Naive thymus-derived CD4-positive, alpha-beta T cell (primary cell): ENCODE results near the gene GRK2. TPM values are rescaled to one million over a fixed set of nuclear protein-coding genes. Genes with fewer than 3 reads are reported as not detected.

Source experiments
- ATAC-seq: fragments of 150-1000 bp; cut with Tn5 transposase; 2 replicates; pipeline ENCODE4 v1.10.0; 2021; ENCODE audit warnings: mild to moderate bottlenecking, moderate library complexity
- CTCF ChIA-PET: fragments of 350-600 bp; sonication (Branson Sonifier 250); formaldehyde crosslinking; loops from one replicate; lab custom pipeline; 2021; ENCODE audit warnings: antibody characterized with exemption; lab: Charles Lee
- POLR2A ChIA-PET: fragments of 350-600 bp; sonication (Branson Sonifier 250); formaldehyde crosslinking; loops from one replicate; lab custom pipeline; 2021; ENCODE audit warnings: antibody characterized with exemption, inconsistent platforms; lab: Charles Lee
- DNase-seq, 9 donors: peaks; one replicate each; pipeline versions ENCODE4 v3.0.0 to v3.0.0-alpha.2; 2020 to 2022; ENCODE audit warnings: mixed read lengths in 1 of 9
- H3K27ac ChIP-seq: one replicate; pipeline ENCODE4 v1.7.0; 2013; ENCODE audit warnings: mild to moderate bottlenecking, low read depth, low read length, moderate library complexity
- H3K27me3 ChIP-seq, 2 donors: one replicate each; pipeline ENCODE4 v1.7.0; 2013; ENCODE audit warnings: low read length in 2 of 2, mild to moderate bottlenecking in 2 of 2, moderate library complexity in 2 of 2; ENCODE audit not compliant: control insufficient read depth in 2 of 2, insufficient read depth in 2 of 2
- H3K36me3 ChIP-seq, 3 experiments: 1 replicate in 2 of 3; 2 replicates in 1 of 3; pipeline ENCODE4 v1.7.0; 2013; ENCODE audit warnings: low read length in 3 of 3, mild to moderate bottlenecking in 3 of 3, moderate library complexity in 1 of 3; ENCODE audit not compliant: insufficient read depth in 3 of 3, control insufficient read depth in 2 of 3
- H3K4me1 ChIP-seq, 2 donors: one replicate each; pipeline ENCODE4 v1.7.0; 2013; ENCODE audit warnings: low read length in 2 of 2, mild to moderate bottlenecking in 2 of 2, moderate library complexity in 1 of 2; ENCODE audit not compliant: control insufficient read depth in 2 of 2, insufficient read depth in 2 of 2
- H3K4me3 ChIP-seq: 2 replicates; pipeline ENCODE4 v1.7.0; 2013; ENCODE audit warnings: mild to moderate bottlenecking, low read length
- H3K9me3 ChIP-seq, 3 experiments: 1 replicate in 2 of 3; 2 replicates in 1 of 3; pipeline ENCODE4 v1.7.0; 2013; ENCODE audit warnings: low read length in 3 of 3; ENCODE audit not compliant: control insufficient read depth in 2 of 3
- H3K27ac Mint-ChIP-seq, 9 donors: one replicate each; pipeline ENCODE4 v1.8.0; 2020 to 2022; ENCODE audit warnings: mixed read lengths in 9 of 9, mild to moderate bottlenecking in 8 of 9, moderate library complexity in 5 of 9, inconsistent platforms in 2 of 9
- H3K27me3 Mint-ChIP-seq, 5 donors: one replicate each; pipeline ENCODE4 v1.8.0; 2021 to 2022; ENCODE audit warnings: mixed read lengths in 5 of 5, mild to moderate bottlenecking in 1 of 5
- H3K36me3 Mint-ChIP-seq, 5 donors: one replicate each; pipeline ENCODE4 v1.8.0; 2020 to 2022; ENCODE audit warnings: mixed read lengths in 5 of 5, mild to moderate bottlenecking in 3 of 5, inconsistent platforms in 1 of 5
- H3K4me1 Mint-ChIP-seq, 7 donors: one replicate each; pipeline ENCODE4 v1.8.0; 2020 to 2022; ENCODE audit warnings: mixed read lengths in 7 of 7, mild to moderate bottlenecking in 3 of 7, inconsistent platforms in 1 of 7
- H3K4me3 Mint-ChIP-seq, 10 donors: one replicate each; pipeline ENCODE4 v1.8.0; 2020 to 2022; ENCODE audit warnings: mild to moderate bottlenecking in 10 of 10, mixed read lengths in 10 of 10, moderate library complexity in 6 of 10, inconsistent platforms in 2 of 10
- H3K9me3 Mint-ChIP-seq, 11 donors: one replicate each; pipeline ENCODE4 v1.8.0; 2020 to 2022; ENCODE audit warnings: mixed read lengths in 11 of 11, mild to moderate bottlenecking in 4 of 11, inconsistent platforms in 1 of 11, moderate library complexity in 1 of 11
- intact Hi-C, 2 donors: fragments of 100-400 bp; cut with micrococcal nuclease; formaldehyde crosslinking; loops; one replicate each; pipeline ENCODE4 v1.15.1; 2023
- polyA plus RNA-seq, 2 donors: library from polyadenylated mRNA; unstranded; fragments of 300-500 nt; fragmentation: Illumina TruSeq; gene quantifications; one replicate each; pipeline ENCODE4 v1.2.3, GENCODE V29; 2021
- total RNA-seq, 6 experiments: library from RNA in 5 of 6; stranded (reverse) in 5 of 6; gene quantifications; 1 replicate in 5 of 6; 2 replicates in 1 of 6; pipeline ENCODE4 v1.2.3 and lab custom pipeline; 2021 to 2026

The GRK2 gene
- total and polyA plus RNA-seq, 7 experiments from 2014 or later: 18.5 to 399 (median 310) TPM

- H3K36me3 ChIP-seq: peaks cover 0 to 22% (median 5%) of the 10 kb centered on the region in 3 experiments
- H3K27ac ChIP-seq: peak overlapping the region; percentile 93
- no peak for DNase-seq
- H3K9me3 ChIP-seq: no peaks in the 10 kb centered on the region
- no peaks in the 10 kb centered on the region for H3K9me3 Mint-ChIP-seq
- no peaks in the 10 kb centered on the region for H3K27me3 Mint-ChIP-seq
- peak overlapping the region; percentile 94 for H3K4me3 ChIP-seq
- peak overlapping the region; percentile 91 to 99 (median 96) for H3K4me3 Mint-ChIP-seq
- H3K27me3 ChIP-seq: no peaks in the 10 kb centered on the region
- peaks cover 32 to 82% (median 76%) of the 10 kb centered on the region in 7 donors for H3K4me1 Mint-ChIP-seq
- POLR2A ChIA-PET: interaction anchor here (0.6 to 15.1 kb wide), 18 partner anchors 7 to 215 kb away, joined by 3 to 729 read pairs (median 4); partner anchors contain the start of genes ANKRD13D, POLD4, RAD9A and SSH3
- CTCF ChIA-PET: interaction anchor here (0.6 to 3.8 kb wide), 6 partner anchors 8 to 82 kb away, joined by 3 to 24 read pairs (median 4); partner anchors contain the start of gene ANKRD13D
- peak overlapping the region; percentile 87 to 100 (median 97) for H3K27ac Mint-ChIP-seq
- H3K36me3 Mint-ChIP-seq: peaks cover 0 to 54% (median 18%) of the 10 kb centered on the region in 5 donors
- no peak for ATAC-seq
- intact Hi-C loops: loop anchor here in 1 of 2 donors (5.0 kb wide), 2 partner anchors 133 to 238 kb away; partner anchors contain the start of genes CDK2AP2, PITPNM1, PPP1CA and TBC1D10C
- peaks cover 72% of the 10 kb centered on the region in 2 donors for H3K4me1 ChIP-seq
Measured at GRCh38 chr11:67269401-67270255, 3.4 kb downstream of the GRK2 start.

GRCh38 chr11:67270256-67271204 is 4.3 kb downstream of the GRK2 start:
- Mint-ChIP-seq H3K4me1 (peaks cover 36 to 81% (median 79%) of the 10 kb centered on the region in 7 donors), H3K27ac (peak overlapping the region; percentile 87 to 100 (median 97)), H3K27me3 (no peaks in the 10 kb centered on the region), H3K36me3 (peaks cover 0 to 58% (median 18%) of the 10 kb centered on the region in 5 donors), H3K9me3 (no peaks in the 10 kb centered on the region), H3K4me3 (peak overlapping the region; percentile 91 to 99 (median 96))
- H3K9me3 ChIP-seq: no peaks in the 10 kb centered on the region
- peaks cover 79 to 81% of the 10 kb centered on the region in 2 donors for H3K4me1 ChIP-seq
- peak overlapping the region; percentile 94 for H3K4me3 ChIP-seq
- ChIA-PET CTCF (interaction anchor here (1.1 to 3.8 kb wide), 9 partner anchors 9 to 83 kb away, joined by 3 to 24 read pairs (median 3); partner anchors contain the start of genes ANKRD13D and POLD4), POLR2A (interaction anchor here (0.6 to 15.1 kb wide), 23 partner anchors 8 to 214 kb away, joined by 3 to 729 read pairs (median 5); partner anchors contain the start of genes ANKRD13D, POLD4, PPP1CA and RAD9A)
- ATAC-seq: no peak
- peaks cover 0 to 25% (median 5%) of the 10 kb centered on the region in 3 experiments for H3K36me3 ChIP-seq
- peak in 5 of 9 donors; percentile 13 to 38 (median 28) for DNase-seq
- intact Hi-C loops: loop anchor here (1.0 to 5.0 kb wide), 3 partner anchors 18 to 132 kb away; partner anchors contain the start of genes POLD4 (in 1 of the 2), PPP1CA (in 1 of the 2) and TBC1D10C (in 1 of the 2)
- H3K27me3 ChIP-seq: no peaks in the 10 kb centered on the region
- H3K27ac ChIP-seq: peak overlapping the region; percentile 93

- peak overlapping the region; percentile 87 to 100 (median 97) for H3K27ac Mint-ChIP-seq
Measured at GRCh38 chr11:67271205-67271540, 4.9 kb downstream of the GRK2 start.

GRCh38 chr11:67271541-67272284 is 5.4 kb downstream of the GRK2 start:
- POLR2A ChIA-PET: interaction anchor here (0.6 to 15.1 kb wide), 19 partner anchors 9 to 158 kb away, joined by 3 to 729 read pairs (median 4); partner anchors contain the start of genes ANKRD13D, POLD4, PPP1CA and SSH3
- peak overlapping the region; percentile 91 to 99 (median 96) for H3K4me3 Mint-ChIP-seq
- intact Hi-C loops: loop anchor here (1.0 to 5.0 kb wide), 3 partner anchors 17 to 131 kb away; partner anchors contain the start of genes POLD4 (in 1 of the 2), PPP1CA (in 1 of the 2) and TBC1D10C (in 1 of the 2)

More at GRCh38 chr11:67271205-67271540, 4.9 kb downstream of the GRK2 start:
- Histone ChIP-seq H3K27ac (peak overlapping the region; percentile 93), H3K4me3 (peak overlapping the region; percentile 94), H3K36me3 (peaks cover 0 to 25% (median 5%) of the 10 kb centered on the region in 3 experiments), H3K9me3 (no peaks in the 10 kb centered on the region), H3K4me1 (peaks cover 80 to 81% of the 10 kb centered on the region in 2 donors), H3K27me3 (no peaks in the 10 kb centered on the region)
- Mint-ChIP-seq H3K27me3 (no peaks in the 10 kb centered on the region), H3K4me3 (peak overlapping the region; percentile 91 to 99 (median 96)), H3K36me3 (peaks cover 0 to 61% (median 18%) of the 10 kb centered on the region in 5 donors), H3K4me1 (peaks cover 43 to 82% (median 80%) of the 10 kb centered on the region in 7 donors), H3K9me3 (no peaks in the 10 kb centered on the region)
- ATAC-seq (no peak), DNase-seq (peak in 1 of 9 donors; percentile 55)
- ChIA-PET CTCF (interaction anchor here (0.8 to 2.2 kb wide), 11 partner anchors 8 to 82 kb away, joined by 3 to 19 read pairs (median 5); partner anchors contain the start of genes ANKRD13D and POLD4), POLR2A (interaction anchor here (0.6 to 15.1 kb wide), 17 partner anchors 9 to 158 kb away, joined by 3 to 729 read pairs (median 6); partner anchors contain the start of genes ANKRD13D, POLD4, PPP1CA and TBC1D10C)
- intact Hi-C loops: loop anchor here (1.0 to 5.0 kb wide), 3 partner anchors 17 to 131 kb away; partner anchors contain the start of genes POLD4 (in 1 of the 2), PPP1CA (in 1 of the 2) and TBC1D10C (in 1 of the 2)

More at GRCh38 chr11:67271541-67272284, 5.4 kb downstream of the GRK2 start:
- no peaks in the 10 kb centered on the region for H3K27me3 ChIP-seq
- H3K27ac ChIP-seq: peak overlapping the region; percentile 93
- Mint-ChIP-seq H3K27me3 (no peaks in the 10 kb centered on the region), H3K9me3 (no peaks in the 10 kb centered on the region), H3K27ac (peak overlapping the region; percentile 87 to 100 (median 97)), H3K4me1 (peaks cover 48 to 88% (median 85%) of the 10 kb centered on the region in 7 donors), H3K36me3 (peaks cover 0 to 63% (median 18%) of the 10 kb centered on the region in 5 donors)
- peak overlapping the region; percentile 94 for H3K4me3 ChIP-seq
- CTCF ChIA-PET: interaction anchor here (0.8 to 2.2 kb wide), 12 partner anchors 8 to 82 kb away, joined by 3 to 19 read pairs (median 4); partner anchors contain the start of genes ANKRD13D and POLD4
- no peaks in the 10 kb centered on the region for H3K9me3 ChIP-seq
- peaks cover 0 to 25% (median 5%) of the 10 kb centered on the region in 3 experiments for H3K36me3 ChIP-seq
- peak in 8 of 9 donors; percentile 52 to 73 (median 66) for DNase-seq
- H3K4me1 ChIP-seq: peaks cover 85 to 87% of the 10 kb centered on the region in 2 donors
- peak; percentile 45 for ATAC-seq
